Measurements from ENCODE around the gene MAPK8IP2.

DNA sequence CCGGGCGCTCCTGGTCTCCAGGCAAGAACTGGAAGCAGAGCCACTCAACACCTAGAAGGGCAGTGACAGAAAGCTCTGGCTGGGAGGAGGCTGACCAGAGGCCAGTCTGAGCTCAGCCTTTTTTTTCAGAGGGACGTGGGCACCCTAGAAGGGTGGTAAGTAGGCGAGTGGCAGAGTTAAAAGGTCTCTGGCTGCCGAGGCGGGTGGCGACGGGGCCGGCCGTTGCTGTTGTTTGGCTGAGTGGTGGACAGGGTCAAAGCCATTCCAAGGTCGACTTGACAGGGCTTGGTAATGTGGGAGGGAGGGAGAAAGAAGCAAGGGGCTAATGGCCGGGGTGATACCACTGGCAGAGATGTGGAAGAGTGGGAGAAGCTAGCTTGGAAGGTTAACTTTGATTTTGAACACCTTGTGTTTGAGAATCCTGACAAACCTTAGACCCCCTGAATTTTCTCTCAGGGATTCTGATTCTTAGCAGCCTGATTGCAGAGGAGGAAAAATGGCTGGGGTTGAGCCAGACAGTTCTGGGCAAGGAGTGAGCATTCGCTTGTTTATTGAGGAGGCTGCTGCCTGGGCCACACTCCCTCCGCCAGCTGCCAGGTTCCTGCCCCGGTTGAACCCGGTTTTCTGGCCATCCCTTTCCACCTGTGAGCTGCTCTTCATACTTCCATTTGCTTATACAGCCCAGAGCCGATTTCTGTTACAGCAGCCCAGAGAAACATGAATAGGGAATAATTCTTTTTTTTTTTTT lies 37.0 kb upstream of the MAPK8IP2 start:
- TF ChIP-seq, protein P1, sequence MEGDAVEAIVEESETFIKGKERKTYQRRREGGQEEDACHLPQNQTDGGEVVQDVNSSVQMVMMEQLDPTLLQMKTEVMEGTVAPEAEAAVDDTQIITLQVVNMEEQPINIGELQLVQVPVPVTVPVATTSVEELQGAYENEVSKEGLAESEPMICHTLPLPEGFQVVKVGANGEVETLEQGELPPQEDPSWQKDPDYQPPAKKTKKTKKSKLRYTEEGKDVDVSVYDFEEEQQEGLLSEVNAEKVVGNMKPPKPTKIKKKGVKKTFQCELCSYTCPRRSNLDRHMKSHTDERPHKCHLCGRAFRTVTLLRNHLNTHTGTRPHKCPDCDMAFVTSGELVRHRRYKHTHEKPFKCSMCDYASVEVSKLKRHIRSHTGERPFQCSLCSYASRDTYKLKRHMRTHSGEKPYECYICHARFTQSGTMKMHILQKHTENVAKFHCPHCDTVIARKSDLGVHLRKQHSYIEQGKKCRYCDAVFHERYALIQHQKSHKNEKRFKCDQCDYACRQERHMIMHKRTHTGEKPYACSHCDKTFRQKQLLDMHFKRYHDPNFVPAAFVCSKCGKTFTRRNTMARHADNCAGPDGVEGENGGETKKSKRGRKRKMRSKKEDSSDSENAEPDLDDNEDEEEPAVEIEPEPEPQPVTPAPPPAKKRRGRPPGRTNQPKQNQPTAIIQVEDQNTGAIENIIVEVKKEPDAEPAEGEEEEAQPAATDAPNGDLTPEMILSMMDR (conservative IDR thresholded peaks at IDR 0.05 in 1 of 2, IDR thresholded peaks at IDR 0.05 in 1 of 2; ENCODE audit: extremely low read depth in 1 of 2, insufficient read depth in 1 of 2, low read depth in 1 of 2, low read length in 2 of 2), result no peak
- TF ChIP-seq EZH2 (IDR thresholded peaks at IDR 0.05; ENCODE audit: borderline replicate concordance, low read length), result no peak

All from mammary epithelial cell (primary cell).